Retinal pigment epithelial cell (primary cell): ENCODE results near the gene TBC1D17.

Experiments used
- DNase-seq: peaks from one replicate; pipeline ENCODE4 v3.0.0-alpha.2; 2010; ENCODE audit warnings: low read depth
- H3K4me3 ChIP-seq: 2 replicates; pipeline ENCODE4 v1.5.1; 2011; ENCODE audit warnings: mild to moderate bottlenecking, low read length, control low read depth, moderate library complexity
- CTCF ChIP-seq: conservative IDR thresholded peaks from 2 replicates; pipeline ENCODE4 v1.5.1; 2011; ENCODE audit warnings: low read depth, low read length, control low read depth, inconsistent platforms

TBC1D17 gene

DNA sequence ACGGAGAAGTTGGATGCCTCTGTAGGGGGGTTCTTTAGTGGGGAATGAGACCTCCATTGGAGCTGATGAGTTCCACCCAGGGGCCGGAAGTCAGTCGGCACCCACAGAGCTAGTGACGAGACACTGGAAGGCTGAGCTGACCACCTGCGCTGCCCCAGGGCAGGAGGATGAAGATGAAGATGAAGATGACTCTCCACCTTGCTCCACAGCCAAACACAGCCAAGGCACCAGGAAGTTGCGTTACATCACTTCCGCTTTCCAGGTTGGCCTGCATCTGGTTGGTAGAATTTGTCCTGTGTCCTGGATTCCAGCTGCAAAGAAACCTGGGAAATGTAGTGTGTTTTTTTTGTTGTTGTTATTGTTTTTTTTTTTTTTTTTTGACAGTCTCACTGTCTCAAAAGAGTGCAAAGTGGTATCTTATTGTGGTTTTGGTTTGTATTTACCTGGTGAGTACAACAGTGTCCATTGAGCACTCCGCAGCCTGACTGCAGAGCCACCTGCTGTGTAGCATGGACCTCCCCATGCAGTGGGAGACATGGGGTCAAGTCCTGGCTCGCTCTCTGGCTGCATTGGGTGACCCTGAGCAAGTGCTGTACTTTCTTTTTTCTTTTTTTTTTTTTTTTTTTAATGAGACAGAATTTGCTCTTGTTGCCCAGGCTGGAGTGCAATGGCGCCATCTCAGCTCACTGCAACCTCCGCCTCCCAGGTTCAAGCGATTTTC lies 1.9 kb downstream of the TBC1D17 start:
- H3K4me3 ChIP-seq: no peak overlapping the region
- DNase-seq: no peak

DNA sequence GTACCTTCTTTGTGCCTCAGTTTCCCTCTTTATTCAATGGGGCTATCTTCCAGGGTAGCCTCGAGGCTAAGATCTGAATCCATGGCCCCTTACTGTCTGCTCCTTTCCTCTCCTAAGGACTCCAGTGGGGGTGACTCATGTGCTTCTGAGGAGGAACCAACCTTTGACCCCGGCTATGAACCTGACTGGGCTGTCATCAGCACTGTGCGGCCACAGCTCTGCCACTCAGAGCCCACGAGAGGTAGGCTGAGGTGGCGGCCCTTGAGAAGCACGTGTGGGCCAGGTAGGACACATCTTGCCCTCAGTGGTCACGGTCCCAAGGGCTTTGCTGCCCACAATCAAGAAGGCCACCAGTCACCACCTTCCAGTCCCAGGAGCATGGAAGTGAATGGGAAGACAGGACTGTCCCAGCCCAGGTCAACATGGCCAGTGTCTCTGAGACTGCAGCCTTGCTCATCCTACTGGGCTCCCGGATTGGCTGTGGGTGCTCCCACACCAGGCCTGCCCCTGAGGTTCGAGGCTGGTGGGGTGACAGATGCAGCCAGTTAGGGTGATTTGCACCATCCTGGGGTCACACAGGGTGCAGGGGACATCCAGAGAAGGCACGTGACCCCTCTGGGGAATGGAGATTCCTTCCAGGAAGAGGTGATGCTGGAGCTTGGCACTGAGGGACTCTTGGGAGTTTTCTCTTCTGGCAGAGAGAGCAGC lies 2.8 kb downstream of the TBC1D17 start:
- H3K4me3 ChIP-seq: no peak overlapping the region
- DNase-seq: no peak
- TF ChIP-seq CTCF: no peak

More for the DNA sequence above, 1.9 kb downstream of the TBC1D17 start:
- no peak for TF ChIP-seq CTCF

DNA sequence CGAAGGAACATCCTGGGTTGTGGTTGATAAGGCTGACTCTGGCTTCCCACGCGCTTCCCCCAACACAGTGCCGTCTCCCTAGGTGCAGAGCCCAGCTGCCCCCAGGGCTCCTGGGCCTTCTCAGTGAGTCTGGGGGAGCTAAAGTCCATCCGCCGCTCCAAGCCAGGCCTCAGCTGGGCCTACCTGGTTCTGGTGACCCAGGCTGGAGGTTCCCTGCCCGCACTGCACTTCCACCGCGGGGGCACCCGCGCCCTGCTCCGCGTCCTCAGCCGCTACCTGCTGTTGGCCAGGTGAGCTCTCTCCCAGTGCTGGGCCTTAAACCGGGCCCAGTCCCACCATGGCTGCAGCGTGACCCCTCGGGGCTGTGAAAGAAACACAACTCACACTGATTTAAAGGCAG lies 3.7 kb downstream of the TBC1D17 start:
- H3K4me3 ChIP-seq: no peak overlapping the region
- TF ChIP-seq CTCF: no peak
- no peak for DNase-seq

- TF ChIP-seq CTCF: no peak
- DNase-seq: no peak
Measured at GRCh38 chr19:49881672-49882394, 4.3 kb downstream of the TBC1D17 start.

DNA sequence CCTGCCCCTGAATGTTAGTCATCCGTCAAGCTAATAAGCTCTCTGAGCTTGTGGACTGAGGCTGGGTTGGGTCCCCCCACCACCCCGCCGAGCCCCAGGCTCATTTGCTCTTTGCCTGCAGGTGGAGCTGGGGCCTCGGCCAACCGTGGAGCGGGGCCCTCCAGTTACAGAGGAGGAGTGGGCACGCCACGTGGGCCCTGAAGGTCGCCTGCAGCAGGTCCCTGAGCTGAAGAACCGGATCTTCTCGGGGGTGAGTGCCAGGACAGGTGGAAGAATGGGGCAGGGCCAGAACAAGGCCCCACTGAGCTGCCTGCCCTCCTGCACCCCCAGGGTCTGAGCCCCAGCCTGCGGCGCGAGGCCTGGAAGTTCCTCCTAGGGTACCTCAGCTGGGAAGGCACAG lies 5.1 kb downstream of the TBC1D17 start:
- DNase-seq: no peak
- no peak overlapping the region for H3K4me3 ChIP-seq
- no peak for TF ChIP-seq CTCF

More at GRCh38 chr19:49881672-49882394, 4.3 kb downstream of the TBC1D17 start:
- H3K4me3 ChIP-seq: no peak overlapping the region

- no peak for TF ChIP-seq CTCF
- H3K4me3 ChIP-seq: no peak overlapping the region
- DNase-seq: no peak
Measured at GRCh38 chr19:49883094-49883493, 5.6 kb downstream of the TBC1D17 start.
